Measurements from ENCODE around the gene GYS1. TPM values are rescaled to one million over a fixed set of nuclear protein-coding genes. Genes with fewer than 3 reads are reported as not detected.

The GYS1 gene
- total and polyA plus RNA-seq, 10 of the 15 experiments (the other 5 are each of a cell fraction or from before 2014, with no cell fraction given), result 3.7 to 62.0 (median 37.3) TPM

DNA sequence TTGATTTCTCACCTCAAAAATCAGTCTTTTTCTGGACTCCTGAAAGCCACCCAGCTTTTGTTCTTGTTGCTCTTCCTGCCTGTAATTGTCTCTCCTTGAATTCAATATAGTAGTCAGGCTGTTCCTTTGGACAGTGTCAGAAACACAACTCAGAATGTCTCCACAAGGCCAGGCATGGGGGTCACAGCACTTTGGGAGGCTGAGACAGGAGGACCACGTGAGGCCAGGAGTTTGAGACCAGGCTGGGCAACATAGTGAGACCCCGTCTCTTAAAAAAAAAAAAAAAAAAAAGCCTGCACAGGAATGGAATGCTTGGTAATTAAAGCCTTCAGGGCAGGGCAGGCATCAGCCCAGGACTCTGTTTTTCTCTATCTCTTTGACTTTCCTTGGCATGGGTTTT lies 47.3 kb downstream of the GYS1 start:
- SMC1A ChIA-PET (ENCODE audit: uncharacterized antibody, unreplicated experiment), result no interaction called here
- Histone ChIP-seq H3K9me3 (replicated peaks; ENCODE audit: control insufficient read depth, insufficient read depth, low read length) (peaks cover 10% of the 10 kb centered on the region; the same call in 1 of the 3 replicates), H3K79me2 (ENCODE audit: control insufficient read depth, insufficient read depth, low read length) (no peaks in the 10 kb centered on the region), H3K27me3 (replicated peaks in 1 of 2; ENCODE audit: control insufficient read depth in 2 of 2, insufficient read depth in 2 of 2, low read length in 1 of 2) (no peaks in the 10 kb centered on the region), H3K27ac (ENCODE audit: control insufficient read depth, insufficient read depth) (no peak overlapping the region), H3K36me3 (ENCODE audit: control insufficient read depth in 2 of 2, insufficient read depth in 2 of 2, low read length in 1 of 2) (no peaks in the 10 kb centered on the region), H3K4me2 (ENCODE audit: control insufficient read depth, insufficient read depth) (no peak overlapping the region), H3K9ac (ENCODE audit: control insufficient read depth, insufficient read depth, low read length) (no peak overlapping the region), H3K4me3 (no peak overlapping the region), H3K4me1 (ENCODE audit: control insufficient read depth, insufficient read depth, low read length) (no peaks in the 10 kb centered on the region), H4K20me1 (ENCODE audit: control insufficient read depth, insufficient read depth) (no peaks in the 10 kb centered on the region), H2AFZ (ENCODE audit: control insufficient read depth, low read depth, low read length) (no peak overlapping the region)
- ATAC-seq (no peak), FAIRE-seq (no peak), DNase-seq (ENCODE audit: low read depth, low spot score) (no peak)
- no peak for TF ChIP-seq GABPA (IDR thresholded peaks at IDR 0.05; ENCODE audit: low read depth)
- CTCF ChIA-PET, result no interaction called here
- intact Hi-C loops (cut with micrococcal nuclease; ENCODE audit: unreplicated experiment), result no loop called here
- RAD21 ChIA-PET (ENCODE audit: unreplicated experiment), result no interaction called here
- BruUV-seq (replicated peaks), result no TSS peak
- in situ Hi-C loops (cut with MboI), result no loop called here
- POLR2A ChIA-PET, result no interaction called here
- 63% methylated on average over 2 of the region's 2 CpGs for WGBS (ENCODE audit: insufficient coverage, insufficient replicate concordance, low lambda C conversion rate, missing lambda C conversion rate)

DNA sequence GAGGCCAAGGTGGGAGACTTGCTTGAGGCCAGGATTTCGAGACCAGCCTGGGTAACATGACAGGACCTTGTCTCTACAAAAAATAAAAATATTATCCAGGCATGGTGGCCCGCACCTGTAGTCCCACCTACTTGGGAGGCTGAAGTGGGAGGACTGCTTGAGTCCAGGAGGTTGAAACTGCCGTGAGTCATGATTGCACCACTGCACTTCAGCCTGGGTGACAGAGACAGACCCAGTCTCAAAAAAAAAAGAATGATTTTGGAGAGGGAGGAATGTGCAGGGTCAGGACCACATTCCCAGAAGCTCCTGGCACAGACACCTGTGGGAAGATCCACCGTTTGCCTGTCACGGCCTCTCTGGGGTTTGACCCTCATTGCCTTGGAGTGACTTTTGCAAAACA lies 47.7 kb downstream of the GYS1 start:
- H4K20me1 ChIP-seq (ENCODE audit: control insufficient read depth, insufficient read depth), result no peaks in the 10 kb centered on the region
- no peak for ATAC-seq
- TF ChIP-seq NRF1 (conservative IDR thresholded peaks at IDR 0.05; ENCODE audit: low read depth, low read length) (no peak), PML (IDR thresholded peaks at IDR 0.05; ENCODE audit: low read length) (no peak)
- TF ChIP-seq, protein P1, sequence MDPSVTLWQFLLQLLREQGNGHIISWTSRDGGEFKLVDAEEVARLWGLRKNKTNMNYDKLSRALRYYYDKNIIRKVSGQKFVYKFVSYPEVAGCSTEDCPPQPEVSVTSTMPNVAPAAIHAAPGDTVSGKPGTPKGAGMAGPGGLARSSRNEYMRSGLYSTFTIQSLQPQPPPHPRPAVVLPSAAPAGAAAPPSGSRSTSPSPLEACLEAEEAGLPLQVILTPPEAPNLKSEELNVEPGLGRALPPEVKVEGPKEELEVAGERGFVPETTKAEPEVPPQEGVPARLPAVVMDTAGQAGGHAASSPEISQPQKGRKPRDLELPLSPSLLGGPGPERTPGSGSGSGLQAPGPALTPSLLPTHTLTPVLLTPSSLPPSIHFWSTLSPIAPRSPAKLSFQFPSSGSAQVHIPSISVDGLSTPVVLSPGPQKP (IDR thresholded peaks at IDR 0.05; ENCODE audit: low read depth, low read length), result no peak
- TF ChIP-seq, protein P2, sequence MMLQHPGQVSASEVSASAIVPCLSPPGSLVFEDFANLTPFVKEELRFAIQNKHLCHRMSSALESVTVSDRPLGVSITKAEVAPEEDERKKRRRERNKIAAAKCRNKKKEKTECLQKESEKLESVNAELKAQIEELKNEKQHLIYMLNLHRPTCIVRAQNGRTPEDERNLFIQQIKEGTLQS (IDR thresholded peaks at IDR 0.05; ENCODE audit: borderline replicate concordance, extremely low read depth, low read depth, low read length), result no peak
- TF ChIP-seq, protein P3, sequence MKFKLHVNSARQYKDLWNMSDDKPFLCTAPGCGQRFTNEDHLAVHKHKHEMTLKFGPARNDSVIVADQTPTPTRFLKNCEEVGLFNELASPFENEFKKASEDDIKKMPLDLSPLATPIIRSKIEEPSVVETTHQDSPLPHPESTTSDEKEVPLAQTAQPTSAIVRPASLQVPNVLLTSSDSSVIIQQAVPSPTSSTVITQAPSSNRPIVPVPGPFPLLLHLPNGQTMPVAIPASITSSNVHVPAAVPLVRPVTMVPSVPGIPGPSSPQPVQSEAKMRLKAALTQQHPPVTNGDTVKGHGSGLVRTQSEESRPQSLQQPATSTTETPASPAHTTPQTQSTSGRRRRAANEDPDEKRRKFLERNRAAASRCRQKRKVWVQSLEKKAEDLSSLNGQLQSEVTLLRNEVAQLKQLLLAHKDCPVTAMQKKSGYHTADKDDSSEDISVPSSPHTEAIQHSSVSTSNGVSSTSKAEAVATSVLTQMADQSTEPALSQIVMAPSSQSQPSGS (IDR thresholded peaks at IDR 0.05; ENCODE audit: low read length), result no peak
- 40% methylated on average over 5 of the region's 5 CpGs for WGBS (ENCODE audit: insufficient coverage, insufficient replicate concordance, low lambda C conversion rate, missing lambda C conversion rate)
- ChIA-PET SMC1A (ENCODE audit: uncharacterized antibody, unreplicated experiment) (no interaction called here), POLR2A (no interaction called here), CTCF (no interaction called here), RAD21 (ENCODE audit: unreplicated experiment) (no interaction called here)
- no peaks in the 10 kb centered on the region for H3K79me2 ChIP-seq (ENCODE audit: control insufficient read depth, insufficient read depth, low read length)
- no peak overlapping the region for H3K9ac ChIP-seq (ENCODE audit: control insufficient read depth, insufficient read depth, low read length)
- no peak for FAIRE-seq
- H3K27ac ChIP-seq (ENCODE audit: control insufficient read depth, insufficient read depth), result no peak overlapping the region
- intact Hi-C loops (cut with micrococcal nuclease; ENCODE audit: unreplicated experiment) (no loop called here), in situ Hi-C loops (cut with MboI) (no loop called here)
- no peak overlapping the region for H3K4me2 ChIP-seq (ENCODE audit: control insufficient read depth, insufficient read depth)
- H3K4me1 ChIP-seq (ENCODE audit: control insufficient read depth, insufficient read depth, low read length), result no peaks in the 10 kb centered on the region
- DNase-seq (ENCODE audit: low read depth, low spot score), result no peak
- peaks cover 10% of the 10 kb centered on the region; the same call in 1 of the 3 replicates for H3K9me3 ChIP-seq (replicated peaks; ENCODE audit: control insufficient read depth, insufficient read depth, low read length)
- H3K36me3 ChIP-seq (ENCODE audit: control insufficient read depth in 2 of 2, insufficient read depth in 2 of 2, low read length in 1 of 2), result no peaks in the 10 kb centered on the region
- no peak overlapping the region for H3K4me3 ChIP-seq
- H3K27me3 ChIP-seq (replicated peaks in 1 of 2; ENCODE audit: control insufficient read depth in 2 of 2, insufficient read depth in 2 of 2, low read length in 1 of 2), result no peaks in the 10 kb centered on the region
- H2AFZ ChIP-seq (ENCODE audit: control insufficient read depth, low read depth, low read length), result no peak overlapping the region
- no TSS peak for BruUV-seq (replicated peaks)

Data from GM12878 (cell line).